Heart right ventricle (tissue), 16 donors: Measurements from ENCODE around the gene GDPD5. TPM values are rescaled to one million over a fixed set of nuclear protein-coding genes. Genes with fewer than 3 reads are reported as not detected.
A peak's percentile ranks its signal among the peaks of the same experiment; 100 is the strongest.

Source experiments
- ATAC-seq, 8 donors: fragments of 200-7000 bp; cut with Tn5 transposase; one replicate each; pipeline ENCODE4 v1.9.1; 2020; ENCODE audit warnings: mild to moderate bottlenecking in 8 of 8, moderate library complexity in 8 of 8, moderate number of reproducible peaks in 1 of 8
- DNase-seq, 2 donors: peaks; one replicate each; pipeline ENCODE4 v3.0.0-alpha.2; 2020
- H3K27ac ChIP-seq, 10 donors: fragments of 200-600 bp; sonication (generic) in 2 of 10; one replicate each; pipeline versions ENCODE4 v1.5.0 to v1.8.0; 2020 to 2022; ENCODE audit warnings: mild to moderate bottlenecking in 3 of 10
- H3K27me3 ChIP-seq, 7 donors: fragments of 200-600 bp; one replicate each; pipeline ENCODE4 v1.8.0; 2021 to 2022; ENCODE audit warnings: mild to moderate bottlenecking in 2 of 7
- H3K36me3 ChIP-seq, 9 donors: fragments of 200-600 bp; sonication (generic) in 1 of 9; one replicate each; pipeline versions ENCODE4 v1.5.0 to v1.8.0; 2020 to 2022; ENCODE audit warnings: mild to moderate bottlenecking in 2 of 9
- H3K4me1 ChIP-seq, 9 donors: fragments of 200-600 bp; sonication (generic) in 1 of 9; one replicate each; pipeline versions ENCODE4 v1.5.0 to v1.8.0; 2020 to 2022; ENCODE audit warnings: mild to moderate bottlenecking in 4 of 9
- H3K4me3 ChIP-seq, 10 donors: fragments of 200-600 bp; sonication (generic) in 2 of 10; one replicate each; pipeline versions ENCODE4 v1.5.0 to v1.8.0; 2020 to 2022; ENCODE audit warnings: mild to moderate bottlenecking in 7 of 10, moderate library complexity in 2 of 10
- H3K9me3 ChIP-seq, 11 donors: fragments of 200-600 bp in 10 of 11; sonication (generic) in 2 of 11; one replicate each; pipeline versions ENCODE4 v1.5.0 to v1.8.0; 2013 to 2022; ENCODE audit warnings: mild to moderate bottlenecking in 2 of 11, control low read depth in 1 of 11, moderate library complexity in 1 of 11
- CTCF ChIP-seq, 9 donors: fragments of 200-600 bp; sonication (generic) in 2 of 9; IDR thresholded peaks; one replicate each; pipeline versions ENCODE4 v1.5.0 to v1.8.0; 2021 to 2022; ENCODE audit warnings: antibody characterized with exemption in 9 of 9, mild to moderate bottlenecking in 5 of 9, moderate library complexity in 1 of 9
- WGBS, 2 donors: extraction: QIAGEN DNeasy Blood & Tissue Kit; methylation state at CpG; one replicate each; pipeline ENCODE4 v1.1.7; 2013; ENCODE audit warnings: inconsistent platforms in 1 of 2; 5-methylcytosine and 5-hydroxymethylcytosine counted together
- intact Hi-C, 10 donors: fragments of 100-400 bp; cut with DNase I; formaldehyde crosslinking; loops; one replicate each; pipeline versions ENCODE4 v1.11.1 to v1.14.2; 2022
- polyA plus RNA-seq, 2 donors: library from polyadenylated mRNA; stranded (reverse); fragments of 200-250 nt; gene quantifications; one replicate each; pipeline ENCODE4 v1.2.3, GENCODE V29; 2013
- total RNA-seq, 10 donors: library from RNA; stranded (reverse); fragmentation: NEBNext Ultra II Directional in 3 of 10; extraction: Animal tissue kit (Norgen Biotek cat#: 25700) in 3 of 10; gene quantifications; one replicate each; pipeline versions ENCODE4 v1.2.1 to v1.2.4, GENCODE V29; 2021 to 2023
- donor health status: Arrhythmogenic right ventricular cardiomyopathy.
- donor health status: ischemic (EF 13 %, LVEDD 7.1; RV severe dilation, severe dysfunction).
- donor health status: healthy with polysubstance abuse.
- donor health status: DM: no; HTN: yes; CAD: no.
- donor health status: DM: no; HTN: no; CAD: no.
- donor health status: ischemic (EF 25% LVEDD 6.9; RV normal size, moderate dysfunction).
- donor health status: ischemic (EF 25% LVEDD 5.7; RV mildly dilated, moderate dysfunction).
- donor health status: healthy.
- donor health status: DM: yes; HTN: yes; CAD: no.
- donor health status: Ischemic cardiomyopathy.
- donor health status: ischemic (EF 35%, LVEDD 5.7; RV mildly dilated, moderate dysfunction).
- donor health status: nonischemic (EF 11% LVEDD 7.7; RV severe dilation, severe dysfunction).
- donor health status: DM: yes; HTN: yes; CAD: no.
- donor health status: PGD.
- donor health status: ischemic (EF 29% LVEDD 5.4; RV normal size, mild dysfunction).
- donor health status: nonischemic (EF 23%, LVEDD 6.1; RV moderate dilation, normal function).

GDPD5 gene
- total and polyA plus RNA-seq, 12 donors, result 3.3 to 10.3 (median 4.1) TPM

- ATAC-seq, result no peak
- H3K36me3 ChIP-seq, result no peaks in the 10 kb centered on the region
These were observed 3.3 kb downstream of the GDPD5 start for GRCh38 chr11:75522286-75523044.

GRCh38 chr11:75520688-75521087, 5.1 kb downstream of the GDPD5 start:
- TF ChIP-seq CTCF (IDR thresholded peaks at IDR 0.05), result no peak
- peaks cover 3 to 37% (median 21%) of the 10 kb centered on the region in 9 donors for H3K4me1 ChIP-seq
- H3K4me3 ChIP-seq, result no peak overlapping the region
- WGBS, 2 donors, result 83 to 90% methylated on average over 7 of the region's 7 CpGs
- H3K36me3 ChIP-seq, result no peaks in the 10 kb centered on the region
- H3K27me3 ChIP-seq, result peaks cover 0 to 17% (median 0%) of the 10 kb centered on the region in 7 donors
- H3K9me3 ChIP-seq, result peaks cover 0 to 6% (median 0%) of the 10 kb centered on the region in 11 donors
- DNase-seq, result no peak
- no peak overlapping the region for H3K27ac ChIP-seq
- intact Hi-C loops, result loop anchor here in 1 of 10 donors (10.0 kb wide), 1 partner anchor 236 kb away; no protein-coding TSS in a partner anchor
- ATAC-seq, result peak in 2 of 8 donors; percentile 26 to 28

More at GRCh38 chr11:75522286-75523044, 3.3 kb downstream of the GDPD5 start:
- peaks cover 3 to 43% (median 26%) of the 10 kb centered on the region in 9 donors for H3K4me1 ChIP-seq
- H3K27me3 ChIP-seq, result peaks cover 0 to 22% (median 0%) of the 10 kb centered on the region in 7 donors
- intact Hi-C loops, result loop anchor here in 1 of 10 donors (10.0 kb wide), 1 partner anchor 238 kb away; no protein-coding TSS in a partner anchor
- no peak overlapping the region for H3K4me3 ChIP-seq
- no peak overlapping the region for H3K27ac ChIP-seq
- TF ChIP-seq CTCF (IDR thresholded peaks at IDR 0.05), result no peak
- 82 to 87% methylated on average over 7 of the region's 7 CpGs for WGBS, 2 donors
- no peak for DNase-seq
- no peaks in the 10 kb centered on the region for H3K9me3 ChIP-seq

- intact Hi-C loops, result loop anchor here in 1 of 10 donors (5.0 kb wide), 1 partner anchor 57 kb away; no protein-coding TSS in a partner anchor
- Histone ChIP-seq H3K36me3 (no peaks in the 10 kb centered on the region), H3K27me3 (peaks cover 0 to 4% (median 0%) of the 10 kb centered on the region in 7 donors), H3K9me3 (peaks cover 0 to 6% (median 0%) of the 10 kb centered on the region in 11 donors), H3K4me3 (no peak overlapping the region), H3K27ac (no peak overlapping the region), H3K4me1 (peaks cover 0 to 24% (median 8%) of the 10 kb centered on the region in 9 donors)
- ATAC-seq (no peak), DNase-seq (no peak)
- no peak for TF ChIP-seq CTCF (IDR thresholded peaks at IDR 0.05)
- 74 to 77% methylated on average over 9 of the region's 9 CpGs for WGBS, 2 donors
These were observed 6.7 kb downstream of the GDPD5 start for GRCh38 chr11:75518771-75519653.

GRCh38 chr11:75518204-75518549, 7.6 kb downstream of the GDPD5 start:
- H3K4me3 ChIP-seq, result no peak overlapping the region
- 75 to 77% methylated on average over 3 of the region's 3 CpGs for WGBS, 2 donors

More at GRCh38 chr11:75518204-75518549, 7.6 kb downstream of the GDPD5 start:
- no peak for TF ChIP-seq CTCF (IDR thresholded peaks at IDR 0.05)
- H3K36me3 ChIP-seq, result no peaks in the 10 kb centered on the region
- H3K27ac ChIP-seq, result no peak overlapping the region
- intact Hi-C loops, result loop anchor here in 1 of 10 donors (5.0 kb wide), 1 partner anchor 56 kb away; no protein-coding TSS in a partner anchor
- DNase-seq (no peak), ATAC-seq (no peak)
- peaks cover 0 to 6% (median 0%) of the 10 kb centered on the region in 11 donors for H3K9me3 ChIP-seq
- H3K4me1 ChIP-seq, result peaks cover 0 to 20% (median 4%) of the 10 kb centered on the region in 9 donors
- H3K27me3 ChIP-seq, result no peaks in the 10 kb centered on the region
